ENCODE data around the gene DKKL1. TPM values are rescaled to one million over a fixed set of nuclear protein-coding genes. Genes with fewer than 3 reads are reported as not detected.

DKKL1 gene
- total RNA-seq, 1 donor from 2014 or later: 5.2 TPM

- no peak for DNase-seq (ENCODE audit: low spot score, unreplicated experiment)
- no peak overlapping the region for H3K4me3 Mint-ChIP-seq (ENCODE audit: low read depth)
- no peak for TF ChIP-seq CTCF (IDR thresholded peaks at IDR 0.05; ENCODE audit: unreplicated experiment)
- H3K4me1 Mint-ChIP-seq (ENCODE audit: low read depth): peaks cover 14% of the 10 kb centered on the region
- peaks cover 24% of the 10 kb centered on the region for H3K36me3 Mint-ChIP-seq (ENCODE audit: insufficient read depth)
- H3K27ac Mint-ChIP-seq: peak overlapping the region; percentile 4
- H3K9me3 Mint-ChIP-seq (ENCODE audit: low read depth): no peaks in the 10 kb centered on the region
- no peaks in the 10 kb centered on the region for H3K27me3 Mint-ChIP-seq
Observed at GRCh38 chr19:49337267-49338022, 26.2 kb upstream of the DKKL1 start.

DNA sequence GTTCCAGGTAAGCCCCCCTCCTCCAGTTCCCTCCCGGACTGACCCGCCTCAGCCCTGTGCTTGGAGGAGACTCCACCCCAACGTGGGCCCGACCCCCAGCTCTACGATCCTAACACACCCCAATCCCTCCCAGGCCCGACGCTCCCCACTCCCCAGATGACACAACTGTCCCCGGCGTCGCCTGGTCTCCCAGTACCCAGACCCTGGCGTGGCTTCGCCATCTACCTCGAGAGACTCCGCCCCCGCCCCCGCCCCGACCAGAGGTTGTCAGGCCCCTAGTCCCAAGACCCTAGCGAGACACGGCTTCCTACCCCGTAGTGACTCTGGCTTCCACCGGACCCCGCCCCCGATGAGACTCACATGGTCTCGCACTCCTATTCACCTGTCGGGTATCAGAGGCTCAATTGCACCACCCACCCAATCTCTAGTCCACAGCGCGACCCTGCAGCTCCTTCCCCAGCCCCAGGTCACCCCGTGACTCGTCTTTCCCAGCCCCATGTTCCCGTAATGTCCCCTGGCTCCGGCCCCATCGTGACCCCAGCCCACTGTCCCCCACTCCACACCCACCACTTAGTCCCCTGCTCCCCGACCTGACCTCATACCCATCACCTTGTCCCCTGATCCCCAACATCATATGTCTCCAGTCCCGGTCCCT, 25.5 kb upstream of the DKKL1 start:
- Mint-ChIP-seq H3K4me1 (ENCODE audit: low read depth) (peaks cover 15% of the 10 kb centered on the region), H3K36me3 (ENCODE audit: insufficient read depth) (peaks cover 31% of the 10 kb centered on the region), H3K27me3 (no peaks in the 10 kb centered on the region), H3K9me3 (ENCODE audit: low read depth) (no peaks in the 10 kb centered on the region), H3K27ac (peak overlapping the region; percentile 87), H3K4me3 (ENCODE audit: low read depth) (peak overlapping the region; percentile 55)
- TF ChIP-seq CTCF (IDR thresholded peaks at IDR 0.05; ENCODE audit: unreplicated experiment): no peak
- no peak for DNase-seq (ENCODE audit: low spot score, unreplicated experiment)

DNA sequence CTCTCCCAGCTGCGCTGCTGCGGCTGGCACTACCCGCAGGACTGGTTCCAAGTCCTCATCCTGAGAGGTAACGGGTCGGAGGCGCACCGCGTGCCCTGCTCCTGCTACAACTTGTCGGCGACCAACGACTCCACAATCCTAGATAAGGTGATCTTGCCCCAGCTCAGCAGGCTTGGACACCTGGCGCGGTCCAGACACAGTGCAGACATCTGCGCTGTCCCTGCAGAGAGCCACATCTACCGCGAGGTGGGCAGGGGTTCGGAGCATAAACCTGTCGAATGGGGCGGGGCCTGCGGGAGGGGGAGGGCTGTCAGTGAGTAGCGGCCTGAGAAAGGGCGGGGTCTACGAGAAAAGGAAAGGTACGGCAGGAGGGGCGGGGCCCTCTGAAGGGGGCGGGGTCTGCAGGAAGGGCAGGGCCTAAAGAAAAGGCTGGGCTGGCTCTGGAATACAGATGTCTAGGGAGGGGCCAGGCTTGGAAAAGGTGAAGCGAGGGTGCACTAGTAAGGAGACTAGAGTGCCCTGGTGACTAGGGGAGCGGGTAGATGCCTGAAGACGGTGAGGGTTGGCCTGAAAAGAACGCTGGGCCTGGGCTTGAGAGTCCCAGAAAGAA, 24.9 kb upstream of the DKKL1 start:
- no peaks in the 10 kb centered on the region for H3K9me3 Mint-ChIP-seq (ENCODE audit: low read depth)
- peak overlapping the region; percentile 55 for H3K4me3 Mint-ChIP-seq (ENCODE audit: low read depth)
- peaks cover 34% of the 10 kb centered on the region for H3K36me3 Mint-ChIP-seq (ENCODE audit: insufficient read depth)
- peak overlapping the region; percentile 87 for H3K27ac Mint-ChIP-seq
- peak; percentile 88 for DNase-seq (ENCODE audit: low spot score, unreplicated experiment)
- H3K27me3 Mint-ChIP-seq: no peaks in the 10 kb centered on the region
- peak; percentile 19 for TF ChIP-seq CTCF (IDR thresholded peaks at IDR 0.05; ENCODE audit: unreplicated experiment)
- peaks cover 15% of the 10 kb centered on the region for H3K4me1 Mint-ChIP-seq (ENCODE audit: low read depth)

GRCh38 chr19:49339301-49340068, 24.2 kb upstream of the DKKL1 start:
- peak; percentile 44 for DNase-seq (ENCODE audit: low spot score, unreplicated experiment)
- Mint-ChIP-seq H3K27me3 (no peaks in the 10 kb centered on the region), H3K9me3 (ENCODE audit: low read depth) (no peaks in the 10 kb centered on the region), H3K4me3 (ENCODE audit: low read depth) (no peak overlapping the region), H3K36me3 (ENCODE audit: insufficient read depth) (peaks cover 38% of the 10 kb centered on the region), H3K27ac (peak overlapping the region; percentile 87), H3K4me1 (ENCODE audit: low read depth) (peaks cover 15% of the 10 kb centered on the region)
- TF ChIP-seq CTCF (IDR thresholded peaks at IDR 0.05; ENCODE audit: unreplicated experiment): no peak

Data from progenitor cell of endocrine pancreas (in vitro differentiated cells).